HTR-8/SVneo (cell line): Measurements from ENCODE around the gene SLC25A13.

ENCODE experiments used
- DNase-seq: peaks from one replicate; pipeline ENCODE4 v3.0.0; 2011; ENCODE audit warnings: low spot score, mixed read lengths; ENCODE audit not compliant: insufficient read length
- FAIRE-seq: peaks from 2 replicates; lab custom pipeline; 2011; peaks lifted over from hg19 to GRCh38; lab: Jason Lieb, UNC

Gene SLC25A13

DNA sequence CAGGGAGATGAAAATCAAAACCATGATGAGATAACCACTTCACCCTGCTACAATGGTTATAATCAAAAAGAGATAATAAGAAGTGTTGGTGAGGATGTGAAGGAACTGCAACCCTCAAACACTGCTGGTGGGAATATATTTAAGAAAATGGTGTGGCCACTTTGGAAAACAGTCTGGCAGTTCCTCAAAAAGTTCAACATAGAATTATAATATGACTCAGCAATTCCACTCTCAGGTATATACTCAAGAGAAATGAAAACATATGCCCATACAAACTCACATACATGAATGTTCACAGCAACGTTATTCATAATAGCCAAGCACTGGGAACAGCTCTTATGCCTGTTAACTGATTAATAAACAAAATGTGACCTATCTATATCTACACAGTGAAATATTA, 104.8 kb downstream of the SLC25A13 start:
- no peak for FAIRE-seq
- no peak for DNase-seq

DNA sequence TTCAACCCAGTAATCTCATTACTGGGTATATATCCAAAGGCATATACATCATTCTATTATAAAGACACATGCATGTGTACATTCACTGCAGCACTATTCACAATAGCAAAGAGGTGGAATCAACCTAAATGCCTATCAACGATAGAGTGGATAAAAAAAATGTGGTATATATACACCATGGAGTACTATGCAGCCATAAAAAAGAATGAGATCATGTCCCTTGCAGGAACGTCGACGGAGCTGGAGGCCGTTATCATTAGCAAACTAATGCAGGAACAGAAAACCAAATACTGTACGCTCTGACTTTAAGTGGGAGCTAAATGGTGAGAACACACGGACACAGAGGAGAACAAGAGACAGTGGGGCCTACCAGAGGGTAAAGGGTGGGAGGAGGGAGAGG, 105.5 kb downstream of the SLC25A13 start:
- no peak for DNase-seq
- no peak for FAIRE-seq

DNA sequence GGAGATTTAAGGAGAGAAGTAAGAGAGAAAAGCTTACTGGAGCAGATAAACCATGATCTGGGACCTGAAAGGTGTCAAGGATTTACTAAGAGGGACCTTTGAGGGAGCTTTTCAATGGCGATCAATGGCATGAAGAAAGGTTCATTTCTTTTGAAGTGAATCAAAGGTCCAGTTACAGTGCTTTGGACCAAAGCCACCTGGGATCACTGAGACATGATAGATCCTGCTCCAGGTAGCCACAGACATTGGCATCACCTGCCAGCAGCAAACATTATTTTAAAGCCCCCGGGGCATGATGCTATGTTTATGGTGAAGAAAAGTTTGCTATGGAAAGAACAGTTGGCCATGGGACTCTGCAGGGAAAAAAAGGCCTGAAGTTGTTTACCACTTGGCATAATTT, 109.4 kb downstream of the SLC25A13 start:
- no peak for DNase-seq
- no peak for FAIRE-seq

DNA sequence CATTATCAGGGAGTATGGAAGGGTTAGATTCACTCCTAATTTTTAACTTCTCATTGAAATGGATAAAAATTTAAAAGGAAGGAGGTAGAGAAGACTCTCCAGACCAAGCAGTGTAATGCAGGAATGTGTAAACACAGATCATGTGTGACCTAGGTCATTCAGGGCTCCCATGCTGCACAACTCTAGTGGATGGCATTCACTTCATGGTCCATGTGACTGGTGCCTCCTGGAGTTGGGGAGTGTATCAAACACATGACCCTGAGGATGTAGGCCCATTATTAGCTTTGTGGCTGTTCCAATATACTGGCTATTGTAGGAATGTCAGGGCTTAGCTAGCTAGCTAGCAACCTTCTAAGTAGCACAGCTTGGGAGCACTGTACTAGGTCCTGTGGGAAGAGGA, 109.9 kb downstream of the SLC25A13 start:
- DNase-seq (no peak), FAIRE-seq (no peak)

DNA sequence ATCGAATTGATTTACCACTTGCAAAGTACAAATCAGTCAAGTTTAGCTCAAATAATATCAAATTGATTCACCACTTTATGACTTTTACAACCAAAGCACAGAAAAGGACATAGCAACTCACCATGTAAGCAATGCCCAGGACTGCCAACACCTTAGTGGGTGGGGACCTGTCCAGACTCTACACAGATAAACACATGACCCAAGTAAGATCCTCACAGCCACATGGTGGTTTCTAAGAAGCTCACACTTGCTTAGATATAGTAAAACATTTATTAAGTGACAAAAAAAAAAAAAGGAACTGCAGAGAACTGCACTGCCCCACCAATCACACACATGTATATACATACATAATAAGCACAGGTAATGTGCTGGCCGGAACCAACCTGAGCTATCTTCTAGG, 116.2 kb downstream of the SLC25A13 start:
- FAIRE-seq = no peak

DNA sequence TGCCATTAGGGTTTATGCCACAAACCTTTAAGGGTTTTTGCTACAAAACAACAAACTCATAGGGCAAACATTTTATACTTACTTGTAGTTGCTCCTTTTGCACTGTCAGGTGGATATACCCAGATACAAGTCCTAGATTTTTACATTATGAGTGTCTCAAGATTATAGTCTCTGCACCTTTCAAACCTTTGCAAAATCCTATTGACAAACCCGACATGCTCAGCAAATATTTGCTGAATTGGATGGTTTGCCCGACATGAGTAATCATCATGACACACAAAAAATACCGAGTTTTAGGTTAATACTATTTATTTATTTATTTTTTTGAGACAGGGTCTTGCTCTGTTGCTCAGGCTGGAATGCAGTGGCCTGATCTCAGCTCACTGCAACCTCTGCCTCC, 117.3 kb downstream of the SLC25A13 start:
- no peak for FAIRE-seq
- no peak for DNase-seq

More for the DNA sequence above, 116.2 kb downstream of the SLC25A13 start:
- no peak for DNase-seq

DNA sequence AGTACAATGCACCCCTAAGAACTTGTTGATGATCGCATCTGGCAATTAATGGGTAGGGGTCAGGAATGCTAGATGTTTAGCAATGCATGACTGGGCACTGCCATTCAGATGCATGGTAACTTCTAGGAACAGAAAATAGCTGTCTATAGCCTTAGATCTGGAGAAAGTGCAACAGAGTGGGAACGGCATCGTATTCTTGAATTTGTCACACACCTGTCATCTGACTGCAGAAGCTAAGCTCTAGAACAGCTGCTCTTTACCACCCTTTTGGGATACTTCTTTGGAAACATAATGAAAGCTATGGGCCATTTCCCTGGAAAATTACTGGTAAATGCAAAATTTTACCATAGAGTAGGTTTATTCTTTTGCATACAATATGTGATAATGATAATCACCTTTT, 118.1 kb downstream of the SLC25A13 start:
- DNase-seq (no peak), FAIRE-seq (no peak)

DNA sequence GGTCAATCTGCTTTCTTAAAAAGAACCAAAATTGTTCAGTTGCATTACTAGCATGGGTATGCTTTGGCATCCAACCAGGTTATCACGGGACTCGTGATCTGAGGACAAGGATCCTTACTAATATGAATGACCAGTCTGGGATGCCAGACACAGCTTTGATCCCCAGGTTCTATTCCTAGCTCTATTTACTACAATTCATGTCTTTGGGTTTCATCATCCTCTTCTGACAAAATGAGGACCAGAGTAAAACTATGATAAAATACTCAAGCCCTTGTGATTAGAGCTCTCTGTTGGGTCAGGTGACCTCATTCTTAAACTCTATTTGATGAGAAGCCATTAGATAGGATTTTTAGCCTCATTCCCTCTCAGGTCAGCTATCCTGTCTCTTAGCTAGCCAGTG, 119.8 kb downstream of the SLC25A13 start:
- no peak for DNase-seq
- no peak for FAIRE-seq

DNA sequence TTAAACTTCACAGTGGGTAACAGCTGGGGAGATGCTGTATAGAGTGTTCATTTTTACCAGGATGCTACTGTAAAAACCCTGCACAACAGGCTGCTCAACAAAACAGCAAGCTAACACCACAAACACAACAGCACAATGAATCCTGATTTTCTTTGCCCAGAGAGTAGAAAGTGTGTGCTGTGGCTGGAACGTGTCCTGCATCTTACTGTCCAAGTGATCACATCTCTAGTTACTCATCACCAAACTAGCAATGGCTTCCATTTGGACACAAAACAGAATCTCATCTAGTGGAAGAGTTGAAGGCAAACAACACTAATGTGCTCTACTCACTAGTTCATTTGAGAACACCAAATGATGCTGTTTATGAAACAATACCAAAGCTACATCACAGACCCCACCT, 121.2 kb downstream of the SLC25A13 start:
- no peak for FAIRE-seq
- no peak for DNase-seq

DNA sequence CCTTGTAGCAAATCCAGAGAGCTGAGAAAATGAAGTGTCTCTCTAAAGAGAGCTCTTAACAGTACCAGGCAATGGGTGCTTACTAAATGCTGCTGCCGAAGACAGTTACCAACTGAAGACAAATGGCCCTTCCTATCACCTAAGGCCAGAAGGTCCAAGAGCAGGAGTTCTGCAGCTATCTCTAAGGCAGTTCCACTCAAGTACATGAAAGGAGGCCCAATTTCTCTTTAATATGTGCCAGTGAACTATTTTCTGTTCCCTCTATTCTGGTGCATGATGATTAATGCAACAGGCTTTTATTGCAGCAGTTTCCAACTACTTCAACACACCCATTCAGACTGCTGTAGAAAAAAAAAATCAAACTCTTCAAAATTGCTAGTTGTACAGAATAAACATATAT, 122.5 kb downstream of the SLC25A13 start:
- DNase-seq = no peak
- FAIRE-seq = no peak

DNA sequence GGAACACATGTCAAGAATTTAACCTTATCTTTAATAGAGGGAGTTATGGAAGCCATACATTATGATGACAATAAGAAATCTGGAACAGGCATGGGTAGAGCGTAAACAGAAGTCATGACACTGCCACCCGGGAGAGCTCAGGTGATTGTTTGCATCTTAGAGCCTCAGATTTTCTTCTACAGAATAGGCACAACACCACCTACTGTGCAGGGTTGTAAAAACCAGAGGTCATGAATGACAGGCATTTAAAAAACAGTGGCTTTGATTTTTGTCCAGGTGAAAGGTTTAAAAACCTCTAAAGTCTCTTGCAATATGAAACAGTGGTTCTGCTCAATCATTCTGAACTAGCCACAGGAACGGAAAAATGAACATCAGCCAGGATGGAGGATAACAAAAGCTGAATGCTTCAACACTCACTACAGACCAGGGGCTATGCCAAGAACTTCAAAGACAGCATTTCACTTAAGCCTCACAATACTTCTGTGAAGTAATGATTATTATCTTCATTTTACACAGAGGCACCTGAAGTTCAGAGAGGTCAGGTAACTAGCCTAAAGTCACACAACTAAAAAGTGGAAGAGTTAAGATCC, 123.8 kb downstream of the SLC25A13 start:
- FAIRE-seq (no peak), DNase-seq (no peak)

DNA sequence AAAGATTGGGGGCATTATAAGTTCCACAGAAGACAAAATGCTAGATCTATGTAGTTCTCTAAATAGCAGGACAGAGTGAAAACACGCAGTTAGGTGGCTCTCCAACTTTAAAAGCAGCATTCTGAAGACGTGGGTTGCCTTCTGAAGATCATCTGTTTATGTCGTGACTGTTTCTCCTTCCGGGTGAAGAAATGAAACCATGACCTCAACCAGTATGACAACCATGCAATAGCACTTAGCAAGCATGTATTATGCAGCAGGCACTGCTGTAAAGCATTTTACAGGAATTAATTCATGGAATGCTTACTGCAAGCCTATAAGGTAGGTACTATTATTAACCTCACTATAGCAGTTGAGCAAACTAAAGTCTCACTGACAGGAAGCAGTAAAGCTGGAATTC, 125.2 kb downstream of the SLC25A13 start:
- DNase-seq (no peak), FAIRE-seq (no peak)

DNA sequence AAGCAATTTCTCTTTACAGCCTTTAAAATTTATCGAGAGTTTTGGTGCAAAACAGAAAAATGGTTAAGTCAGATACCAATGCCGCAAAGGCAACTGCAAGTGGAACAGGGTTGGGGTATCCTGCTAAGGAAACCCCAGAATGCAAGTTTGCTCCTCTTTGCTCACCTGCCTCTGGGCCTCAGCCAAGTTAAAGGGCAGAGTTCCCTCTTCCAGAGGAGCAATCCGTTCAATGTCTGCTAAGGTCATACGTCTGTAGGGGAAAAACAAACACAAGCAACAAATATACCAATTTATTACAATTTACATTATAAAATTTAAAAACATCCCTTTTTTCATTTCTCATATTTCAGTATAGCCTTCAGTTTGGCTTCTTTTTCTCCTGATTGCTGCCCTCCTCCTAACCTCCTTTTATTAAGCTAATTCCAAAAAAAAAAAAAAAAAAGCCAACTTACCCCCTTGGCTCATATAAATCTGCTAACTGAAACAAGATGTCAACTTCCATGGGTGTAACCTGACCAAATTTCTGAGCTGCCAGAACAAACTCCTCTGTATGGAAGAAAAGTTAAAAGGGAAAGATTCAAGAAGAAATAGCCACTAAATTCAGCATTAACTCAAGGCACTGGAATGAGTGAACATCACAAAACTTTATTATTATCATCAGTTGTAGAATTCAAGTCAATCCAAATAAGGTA, 132.6 kb downstream of the SLC25A13 start:
- FAIRE-seq = no peak
- no peak for DNase-seq

DNA sequence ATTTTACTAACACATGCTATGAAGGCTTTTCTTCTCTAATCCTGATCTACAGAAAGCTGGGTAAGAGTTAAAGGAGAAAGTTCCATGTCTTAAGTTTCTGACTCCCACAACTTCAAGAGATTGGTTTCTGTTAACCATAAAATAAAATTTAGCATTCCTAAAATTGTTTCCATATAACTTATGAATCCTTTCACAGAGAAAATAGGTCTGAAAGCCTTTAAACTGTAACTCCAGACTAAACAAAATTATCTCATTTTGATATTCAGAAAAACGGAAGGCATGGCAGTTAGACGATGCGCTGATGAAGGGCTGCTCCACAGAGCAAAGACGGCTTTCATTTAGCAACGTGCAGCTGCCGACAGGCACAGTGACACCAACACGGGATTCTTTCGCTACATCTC, 133.3 kb downstream of the SLC25A13 start:
- DNase-seq (no peak), FAIRE-seq (no peak)

DNA sequence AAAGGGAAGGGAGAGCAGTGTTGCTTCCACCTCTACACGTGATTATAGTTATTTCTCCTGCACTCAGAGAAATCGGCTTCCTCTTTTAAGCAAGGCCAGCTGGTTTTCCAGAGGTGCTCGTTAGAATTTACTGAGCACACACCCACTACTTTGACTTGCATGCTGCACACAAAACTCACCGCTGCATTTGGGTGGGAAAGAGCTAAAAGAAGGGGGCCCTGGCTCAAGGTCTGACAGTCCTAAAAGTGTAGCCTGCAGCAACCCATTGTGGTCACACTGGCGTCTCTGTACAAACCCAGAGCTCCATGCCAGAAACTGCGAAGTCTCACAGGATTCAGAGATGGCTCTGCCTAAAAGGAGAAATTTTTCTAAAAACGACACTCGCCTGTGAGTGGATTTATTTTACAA, 133.7 kb downstream of the SLC25A13 start:
- FAIRE-seq (no peak), DNase-seq (no peak)

DNA sequence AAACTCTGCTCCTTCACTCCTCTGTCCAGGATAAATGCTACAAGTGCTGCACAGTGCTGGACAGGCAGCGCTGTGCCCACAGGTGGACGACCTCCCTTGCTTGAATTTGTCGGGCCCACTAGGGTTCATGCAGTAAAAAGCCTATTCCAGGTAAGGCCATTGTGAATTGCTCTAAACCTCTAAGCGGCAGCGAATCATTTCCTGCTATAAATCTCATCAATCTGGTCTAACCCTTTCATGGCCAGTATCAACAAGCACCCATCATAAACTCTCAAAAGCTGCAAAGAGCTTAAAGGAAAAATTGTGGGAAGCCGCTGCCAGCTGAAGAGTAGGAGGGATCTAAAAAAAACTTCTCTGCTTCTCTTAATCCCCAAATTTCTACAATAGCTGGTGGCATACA, 134.2 kb downstream of the SLC25A13 start:
- no peak for FAIRE-seq
- DNase-seq = no peak

DNA sequence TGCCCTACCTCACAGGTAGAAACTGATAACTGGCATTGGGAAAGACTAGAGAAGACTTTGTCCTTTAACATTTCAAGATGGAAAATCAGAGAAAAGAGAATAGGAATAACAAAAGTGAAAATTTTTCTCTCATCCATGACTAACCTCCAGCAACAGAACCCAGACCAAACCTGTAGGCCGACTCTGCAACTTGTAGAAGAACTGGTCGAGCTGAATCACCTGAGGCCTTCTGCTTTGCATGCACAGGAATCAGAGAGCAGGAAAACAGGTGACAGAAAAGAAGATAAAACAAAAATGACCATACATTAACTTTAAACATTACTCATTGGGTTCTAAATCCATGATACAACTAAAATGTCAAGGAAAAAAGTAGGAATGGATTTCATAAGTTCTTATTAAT, 137.1 kb downstream of the SLC25A13 start:
- FAIRE-seq (no peak), DNase-seq (no peak)

DNA sequence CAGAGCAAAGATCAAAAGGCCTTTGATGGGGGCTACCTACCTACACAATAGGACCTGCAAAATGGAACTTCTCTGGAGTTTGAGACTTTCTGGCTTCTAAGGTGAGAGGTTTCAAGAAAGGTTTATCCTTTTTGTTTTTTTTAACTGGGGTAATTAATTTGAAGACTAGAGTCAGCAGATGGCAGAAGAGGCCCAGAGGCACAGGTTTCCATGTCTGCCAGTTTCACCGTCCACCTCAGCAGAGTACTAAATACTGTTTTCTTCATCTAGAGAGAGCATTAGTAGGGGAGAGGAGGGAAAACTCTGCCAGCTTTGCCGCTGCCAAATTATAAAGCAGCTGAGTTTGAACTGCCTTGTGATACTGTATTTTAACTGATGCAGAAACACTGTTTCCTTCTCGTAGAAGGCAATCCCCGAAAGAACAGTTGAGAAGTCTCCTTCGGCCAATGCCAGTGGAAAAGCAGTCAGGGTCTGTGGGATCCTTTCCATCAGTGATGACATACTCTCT, 138.7 kb downstream of the SLC25A13 start:
- no peak for FAIRE-seq
- DNase-seq = no peak

DNA sequence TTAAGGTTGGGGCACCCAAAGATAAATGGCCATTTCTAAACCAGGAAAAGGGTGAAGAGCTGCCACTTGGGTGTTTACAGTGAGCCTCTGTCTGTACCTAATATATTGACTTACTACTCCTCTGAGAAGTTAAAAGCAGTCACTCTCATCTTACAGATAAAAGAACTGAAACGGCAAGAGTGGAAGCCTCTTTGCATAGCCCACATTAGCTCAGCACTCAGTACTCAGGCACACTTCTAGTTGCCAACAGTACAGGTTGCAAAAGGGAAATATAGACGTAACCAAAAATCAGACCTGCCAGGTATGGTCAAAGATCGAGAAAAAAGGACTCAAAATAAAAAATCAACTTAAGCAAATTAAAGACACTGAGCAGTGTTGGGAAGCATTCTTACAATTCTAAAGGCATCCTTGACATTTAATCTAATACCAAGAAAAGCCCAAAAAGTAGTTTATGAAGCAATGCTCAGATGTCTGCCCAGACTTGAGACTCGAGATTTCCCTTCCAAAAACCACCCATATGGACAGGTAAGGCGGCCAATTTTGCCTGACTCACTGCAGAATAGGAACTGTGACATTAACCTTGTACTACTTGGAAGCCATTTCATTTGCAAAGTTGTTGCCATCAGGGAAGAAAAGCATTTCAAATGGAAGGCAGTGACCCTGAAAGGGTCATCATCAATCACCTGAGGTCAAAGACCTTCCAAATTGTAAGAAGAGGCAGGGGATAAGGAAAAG, 139.3 kb downstream of the SLC25A13 start:
- FAIRE-seq (no peak), DNase-seq (no peak)

DNA sequence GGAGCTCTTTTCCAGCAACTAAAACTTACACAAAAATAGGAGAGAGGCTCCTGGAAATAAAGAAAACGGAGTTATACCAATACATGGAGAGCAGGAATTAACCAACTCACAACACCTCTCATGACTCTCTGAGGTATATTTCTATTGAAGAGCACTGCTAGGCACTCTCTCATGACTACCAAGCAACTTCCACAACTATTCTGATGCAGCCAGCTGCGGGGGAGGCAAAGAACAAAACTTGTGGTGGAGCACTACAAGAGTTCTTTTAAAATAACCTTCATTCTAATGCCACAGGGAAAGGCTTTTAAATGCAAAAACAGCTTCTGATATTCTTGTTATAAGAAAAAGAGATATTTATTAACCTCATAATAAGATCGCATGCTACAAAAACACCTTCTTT, 140.7 kb downstream of the SLC25A13 start:
- no peak for DNase-seq
- FAIRE-seq = no peak

DNA sequence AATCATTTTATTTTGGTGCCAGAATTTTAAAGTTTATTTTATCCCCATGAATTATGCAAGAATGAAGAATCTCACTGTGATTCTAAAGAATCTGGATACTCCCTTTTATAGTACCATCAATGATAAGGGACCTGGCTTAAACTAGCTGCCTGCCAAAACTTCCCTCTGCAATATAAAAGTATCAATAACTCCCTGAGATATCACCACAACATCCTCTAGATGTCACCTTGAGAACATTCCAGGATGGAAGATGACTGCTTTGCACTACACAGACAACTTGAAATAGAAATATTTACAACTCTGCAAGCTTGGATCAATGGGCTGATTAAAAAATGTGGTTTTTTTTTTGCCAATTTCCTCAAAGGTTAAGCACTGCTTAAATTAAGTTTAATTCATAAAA, 142.1 kb downstream of the SLC25A13 start:
- no peak for DNase-seq
- FAIRE-seq = no peak
